K562 (cell line): ENCODE measurements around the gene PCSK6. TPM values are rescaled to one million over a fixed set of nuclear protein-coding genes. Genes with fewer than 3 reads are reported as not detected.

Source experiments
- ATAC-seq: fragments of 200-7000 bp; cut with Tn5 transposase; 3 replicates; pipeline ENCODE4 v1.9.1; 2020; ENCODE audit warnings: moderate library complexity
- BruUV-seq: library from RNA; stranded (reverse); fragments of 400-500 nt; replicated peaks from 2 replicates; lab custom pipeline; 2021; lab: Mats Ljungman, UMichigan
- CTCF ChIA-PET: fragments of 300-600 bp; formaldehyde crosslinking; extraction: SDS; loops from one replicate; lab custom pipeline; 2021; ENCODE audit warnings: low intra/inter-chr PET ratio; lab: Yijun Ruan, JAX
- POLR2A ChIA-PET: fragments of 300-600, 350-650 bp; sonication (Branson Sonifier 250); formaldehyde crosslinking; extraction: SDS; loops from one replicate; lab custom pipeline; 2021; ENCODE audit warnings: antibody characterized with exemption, inconsistent platforms; lab: Yijun Ruan, JAX
- DNase-seq, 4 experiments: peaks; one replicate each; pipeline versions ENCODE4 v3.0.0 to v3.0.0-alpha.2; 2011 to 2018; ENCODE audit warnings: low spot score in 3 of 4, mixed read lengths in 3 of 4; ENCODE audit errors: extremely low read depth in 1 of 4
- FAIRE-seq: peaks from 2 replicates; lab custom pipeline; 2011; peaks lifted over from hg19 to GRCh38; lab: Jason Lieb, UNC
- H2AFZ ChIP-seq: 2 replicates; pipeline ENCODE4 v1.6.0; 2011; ENCODE audit warnings: low read depth, low read length, control low read depth, inconsistent platforms
- H3K27ac ChIP-seq: fragments of 200-600 bp; 3 replicates; pipeline ENCODE4 v1.8.0; 2011; ENCODE audit warnings: low read depth, mild to moderate bottlenecking, control low read depth, inconsistent platforms, low read length, moderate library complexity, mixed read lengths; ENCODE audit errors: extremely low read depth
- H3K27me3 ChIP-seq, 2 experiments: fragments of 300-600 bp in 1 of 2; 2 replicates in 1 of 2; 3 replicates in 1 of 2; pipeline versions ENCODE4 v1.6.0 to v1.8.0; 2011; ENCODE audit warnings: inconsistent platforms in 2 of 2, low read length in 2 of 2, mild to moderate bottlenecking in 1 of 2, mixed read lengths in 1 of 2, moderate library complexity in 1 of 2; ENCODE audit not compliant: control insufficient read depth in 2 of 2, insufficient read depth in 2 of 2
- H3K36me3 ChIP-seq: fragments of 300-600 bp; 3 replicates; pipeline ENCODE4 v1.8.0; 2011; ENCODE audit warnings: mild to moderate bottlenecking, low read length, inconsistent platforms; ENCODE audit not compliant: control insufficient read depth, insufficient read depth
- H3K4me1 ChIP-seq, 2 experiments: fragments of 200-600 bp in 1 of 2; replicated peaks in 1 of 2; 2 replicates in 1 of 2; 3 replicates in 1 of 2; pipeline versions ENCODE4 v1.5.1 to v1.8.0; 2011; ENCODE audit warnings: inconsistent platforms in 2 of 2, low read length in 2 of 2, mild to moderate bottlenecking in 1 of 2, mixed read lengths in 1 of 2, moderate library complexity in 1 of 2; ENCODE audit not compliant: control insufficient read depth in 2 of 2, insufficient read depth in 2 of 2
- H3K4me2 ChIP-seq: 2 replicates; pipeline ENCODE4 v1.6.1; 2011; ENCODE audit warnings: low read length, control low read depth, inconsistent platforms, mixed read lengths; ENCODE audit not compliant: insufficient read depth
- H3K4me3 ChIP-seq: fragments of 200-600 bp; sonication (generic), shearing (Covaris generic); 2 replicates; pipeline ENCODE4 v1.5.1; 2016; ENCODE audit warnings: control low read depth, inconsistent platforms
- H3K79me2 ChIP-seq: fragments of 200-600 bp; 3 replicates; pipeline ENCODE4 v1.8.0; 2011; ENCODE audit warnings: low read length, inconsistent platforms; ENCODE audit not compliant: control insufficient read depth, insufficient read depth
- H3K9ac ChIP-seq, 2 experiments: 2 replicates each; pipeline versions ENCODE4 v1.6.0 to v1.6.1; 2011; ENCODE audit warnings: low read depth in 2 of 2, low read length in 2 of 2, control low read depth in 1 of 2, inconsistent platforms in 1 of 2, mild to moderate bottlenecking in 1 of 2, mixed read lengths in 1 of 2; ENCODE audit not compliant: insufficient read depth in 1 of 2
- H3K9me1 ChIP-seq: one replicate; pipeline ENCODE4 v1.6.0; 2011; ENCODE audit warnings: inconsistent platforms, mild to moderate bottlenecking, low read length, moderate library complexity; ENCODE audit not compliant: control insufficient read depth, insufficient read depth
- H3K9me3 ChIP-seq: replicated peaks from 2 replicates; pipeline ENCODE4 v1.5.1; 2011; ENCODE audit warnings: low read depth, low read length, inconsistent platforms; ENCODE audit not compliant: control insufficient read depth, insufficient read depth
- H4K20me1 ChIP-seq: replicated peaks from 2 replicates; pipeline ENCODE4 v1.6.1; 2011; ENCODE audit warnings: low read length, inconsistent platforms, mixed read lengths; ENCODE audit not compliant: control insufficient read depth, insufficient read depth
- CTCF ChIP-seq, 3 experiments: IDR thresholded peaks in 2 of 3; conservative IDR thresholded peaks in 1 of 3; 2 replicates each; pipeline ENCODE4 v1.5.1; 2011 to 2012; ENCODE audit warnings: low read length in 3 of 3, mild to moderate bottlenecking in 3 of 3, control low read depth in 2 of 3, improper control_type of control experiment in 1 of 3, inconsistent platforms in 1 of 3, low read depth in 1 of 3, mixed read lengths in 1 of 3, moderate library complexity in 1 of 3; ENCODE audit not compliant: insufficient read depth in 2 of 3
- MAX ChIP-seq: sonication (generic); formaldehyde crosslinking; IDR thresholded peaks from 2 replicates; pipeline ENCODE4 v1.9.0; 2022; ENCODE audit warnings: mild to moderate bottlenecking, missing genetic modification reagents
- POLR2B ChIP-seq: fragments of 450-650 bp; IDR thresholded peaks from 2 replicates; pipeline ENCODE4 v1.6.1; 2018; ENCODE audit warnings: low read depth; ENCODE audit not compliant: partially characterized antibody
- POLR2G ChIP-seq: fragments of 200-400 bp; formaldehyde crosslinking; IDR thresholded peaks from 2 replicates; pipeline ENCODE4 v1.6.1; 2017; ENCODE audit warnings: low read depth, mild to moderate bottlenecking, antibody characterized with exemption, low read length, moderate library complexity
- RAD21 ChIP-seq, 2 experiments: fragments of 250-450 bp in 1 of 2; fragments of 450-650 bp in 1 of 2; sonication (Bioruptor Pico) in 1 of 2; formaldehyde crosslinking in 1 of 2; IDR thresholded peaks in 1 of 2; conservative IDR thresholded peaks in 1 of 2; 2 replicates each; pipeline versions ENCODE4 v1.4.0 to v1.8.0; 2020 to 2022; ENCODE audit warnings: mild to moderate bottlenecking in 2 of 2, moderate library complexity in 1 of 2
- ZBTB12 ChIP-seq: fragments of 250-450 bp; sonication (Bioruptor Pico); IDR thresholded peaks from 2 replicates; pipeline ENCODE4 v1.4.0; 2020
- ZBTB33 ChIP-seq: sonication (generic); formaldehyde crosslinking; IDR thresholded peaks from 2 replicates; pipeline ENCODE4 v1.8.1; 2023; ENCODE audit warnings: mild to moderate bottlenecking, missing genetic modification reagents
- WGBS: fragments of 100-300 bp; shearing (Covaris generic); methylation state at CpG from one replicate; pipeline ENCODE4 v1.1.6; 2016; ENCODE audit warnings: low coverage, mixed read lengths; ENCODE audit not compliant: insufficient coverage; ENCODE audit errors: missing lambda C conversion rate; 5-methylcytosine and 5-hydroxymethylcytosine counted together
- in situ Hi-C: fragments of 300-500 bp; cut with MboI; formaldehyde crosslinking; loops from 4 replicates; pipeline ENCODE4 v1.15.0; 2018; ENCODE audit warnings: inconsistent platforms, mixed read lengths
- intact Hi-C: fragments of 100-400 bp; cut with micrococcal nuclease; formaldehyde crosslinking; loops from 2 replicates; pipeline ENCODE4 v1.14.2; 2022
- polyA plus RNA-seq, 8 experiments: library from polyadenylated mRNA; depleted of rRNA in 4 of 8; stranded (reverse) in 5 of 8; unstranded in 3 of 8; fragments of >200 nt; fragmentation: Nextera tagmentation in 2 of 8; fragmentation: Illumina TruSeq in 1 of 8; extraction: Ambion mirVana in 2 of 8; extraction: Trizol in 1 of 8; gene quantifications; 2 replicates each; pipeline versions ENCODE4 v1.2.1 to v1.2.3, GENCODE V29; 2011 to 2014; ENCODE audit warnings: inconsistent platforms in 1 of 8, missing spikeins in 1 of 8
- total RNA-seq, 7 experiments: library from RNA; depleted of rRNA in 6 of 7; stranded (reverse); fragments of >200 nt in 6 of 7; fragmentation: Illumina TruSeq in 2 of 7; extraction: Trizol in 2 of 7; gene quantifications; 2 replicates each; pipeline versions ENCODE4 v1.2.1 to v1.2.3, GENCODE V29; 2011 to 2021; ENCODE audit warnings: low replicate concordance in 1 of 7
- TF ChIP-seq, protein P1 (sequence below): fragments of 450-650 bp; IDR thresholded peaks from 2 replicates; pipeline ENCODE4 v1.6.1; 2016; ENCODE audit warnings: low read depth, mild to moderate bottlenecking, moderate library complexity

The PCSK6 gene
- total and polyA plus RNA-seq, 9 of the 15 experiments (the other 6 are each of a cell fraction or from before 2014, with no cell fraction given): 2.2 to 32.6 (median 14.5) TPM

DNA sequence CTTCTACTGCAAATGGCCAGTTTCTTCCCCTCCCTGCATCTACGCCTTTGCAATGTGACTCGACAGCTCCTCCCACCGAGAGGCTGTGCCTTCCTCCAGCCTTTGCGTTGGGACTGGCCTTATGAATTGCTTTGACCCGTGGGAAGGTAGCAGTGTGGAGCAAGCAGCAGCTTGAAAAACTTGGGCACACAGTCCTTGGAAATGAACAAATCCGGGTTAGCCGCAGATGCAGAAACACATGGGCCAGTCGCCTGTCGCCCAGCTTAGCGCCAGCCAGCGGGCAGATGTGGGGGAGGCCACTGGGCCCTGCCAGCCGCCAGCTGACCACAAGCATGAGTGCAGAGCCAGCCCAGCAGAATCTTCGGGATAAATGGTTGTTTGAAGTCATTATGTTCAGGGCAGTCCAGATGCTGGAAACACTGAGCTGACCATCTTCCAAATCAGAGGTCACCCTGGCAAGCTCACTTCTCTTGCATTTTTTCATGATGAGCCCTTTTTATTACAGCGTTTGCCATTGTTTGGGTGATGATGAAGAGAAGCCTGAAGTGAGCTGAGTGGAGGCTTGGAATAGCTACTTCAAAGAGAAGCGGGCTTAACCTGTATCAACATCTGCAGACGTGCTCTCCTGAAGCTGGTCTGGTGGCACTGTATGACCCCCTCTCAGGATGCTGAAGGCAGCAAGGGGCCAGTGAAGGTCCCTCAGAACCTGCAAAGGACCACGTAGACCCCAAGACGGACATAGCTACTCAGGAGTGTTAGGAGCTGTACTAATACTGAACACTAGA, 222.0 kb downstream of the PCSK6 start:
- 50% methylated on average over 17 of the region's 18 CpGs for WGBS
- Histone ChIP-seq H3K9me3 (no peaks in the 10 kb centered on the region), H3K4me1 (peaks cover 5 to 8% of the 10 kb centered on the region in 2 experiments), H3K9me1 (no peaks in the 10 kb centered on the region), H4K20me1 (0 out of 2 replicates have a peak, but pooled peaks cover 7% of the 10 kb centered on the region), H3K27me3 (peaks cover under 1 to 18% of the 10 kb centered on the region in 2 experiments; a peak in 2 of 5 replicates), H2AFZ (peak overlapping the region; percentile 70), H3K9ac (no peak overlapping the region), H3K36me3 (peaks cover 23% of the 10 kb centered on the region), H3K4me2 (no peak overlapping the region), H3K4me3 (no peak overlapping the region), H3K79me2 (no peaks in the 10 kb centered on the region), H3K27ac (no peak overlapping the region)
- FAIRE-seq (peak; percentile 82), ATAC-seq (peak; percentile 78), DNase-seq (peak in 3 of 4 experiments; percentile 23 to 57 (median 51))
- intact Hi-C loops (no loop called here), in situ Hi-C loops (loop anchor here (25.0 kb wide), 2 partner anchors 355 to 630 kb away; partner anchors contain the start of gene LRRK1)
- BruUV-seq: no TSS peak
- ChIA-PET POLR2A (interaction anchor here (0.6 to 2.9 kb wide), 16 partner anchors 9 to 844 kb away, joined by 3 to 16 read pairs (median 4); no protein-coding TSS in a partner anchor), CTCF (interaction anchor here (0.6 kb wide), 1 partner anchor 1339 kb away, joined by 3 read pairs; no protein-coding TSS in a partner anchor)
- 0 out of 6 replicates have a peak, but pooled peaks of 1 of the 3 experiments have one; percentile 21 for TF ChIP-seq CTCF (IDR thresholded peaks at IDR 0.05 in 2 of 3, conservative IDR thresholded peaks at IDR 0.05 in 1 of 3; ENCODE audit: insufficient read depth in 2 of 3, low read depth in 1 of 3, low read length in 3 of 3)
- peak; percentile 23 for TF ChIP-seq POLR2B
- TF ChIP-seq, protein P1, sequence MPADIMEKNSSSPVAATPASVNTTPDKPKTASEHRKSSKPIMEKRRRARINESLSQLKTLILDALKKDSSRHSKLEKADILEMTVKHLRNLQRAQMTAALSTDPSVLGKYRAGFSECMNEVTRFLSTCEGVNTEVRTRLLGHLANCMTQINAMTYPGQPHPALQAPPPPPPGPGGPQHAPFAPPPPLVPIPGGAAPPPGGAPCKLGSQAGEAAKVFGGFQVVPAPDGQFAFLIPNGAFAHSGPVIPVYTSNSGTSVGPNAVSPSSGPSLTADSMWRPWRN: no peak
- peak; percentile 60 for TF ChIP-seq POLR2G
- TF ChIP-seq RAD21 (CRISPR knock-in tag; conservative IDR thresholded peaks at IDR 0.05 in 1 of 2, IDR thresholded peaks at IDR 0.05 in 1 of 2): peak in 1 of 2 experiments; percentile 50; a peak in 2 of 4 replicates
- 0 out of 2 replicates have a peak, but pooled peaks have one; percentile 22 for TF ChIP-seq MAX
- peak; percentile 94 for TF ChIP-seq ZBTB33 (CRISPR knock-in tag)
- no peak for TF ChIP-seq ZBTB12 (CRISPR knock-in tag)
